NCI-H510A (cell line): ENCODE measurements around the gene SLC7A6OS.
A peak's percentile ranks its signal among the peaks of the same experiment; 100 is the strongest.

Source experiments
- DNase-seq: peaks from one replicate; lab custom pipeline; 2025; lab: John Stamatoyannopoulos, UW

Gene SLC7A6OS

GRCh38 chr16:68344252-68344651, 33.5 kb upstream of the SLC7A6OS start:
- DNase-seq, result no peak

DNA sequence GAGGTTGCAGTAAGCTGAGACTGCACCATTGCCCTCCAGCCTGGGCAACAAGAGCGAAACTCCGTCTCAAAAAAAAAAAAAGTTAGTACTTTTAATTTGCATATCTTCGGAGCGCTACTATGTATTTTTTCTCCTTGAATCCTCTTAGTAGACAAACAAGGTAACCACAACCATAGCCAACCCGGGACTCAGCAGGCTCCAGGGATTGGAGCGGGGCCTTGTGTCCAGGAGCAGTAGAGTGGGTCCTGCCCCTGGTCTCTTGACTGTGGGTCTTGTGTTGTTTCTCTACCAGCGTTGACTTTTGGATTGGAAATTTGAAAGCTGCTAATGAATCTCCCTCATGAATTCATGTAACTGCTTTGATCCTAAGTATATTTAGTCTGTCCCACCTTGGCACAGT, 32.4 kb upstream of the SLC7A6OS start:
- no peak for DNase-seq

- no peak for DNase-seq
Observed at GRCh38 chr16:68342620-68343019, 31.9 kb upstream of the SLC7A6OS start.

DNA sequence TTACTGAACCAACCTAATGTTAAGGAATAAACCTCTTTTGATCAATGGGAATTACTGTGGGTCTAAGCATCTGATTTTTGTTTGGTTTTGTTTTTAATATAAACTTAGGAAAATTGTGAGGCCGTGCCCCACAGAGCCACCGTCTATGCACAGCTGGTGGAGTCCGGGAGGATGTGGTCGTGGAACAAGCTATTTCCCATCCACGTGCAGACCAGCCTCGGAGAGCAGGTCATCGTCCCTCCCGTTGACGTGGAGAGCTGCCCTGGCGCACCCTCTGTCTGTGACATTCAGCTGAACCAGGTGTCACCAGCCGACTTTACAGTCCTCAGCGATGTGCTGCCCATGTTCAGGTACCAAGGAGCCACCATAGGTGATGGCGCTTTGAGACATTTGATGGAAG, 28.5 kb upstream of the SLC7A6OS start:
- DNase-seq, result no peak

DNA sequence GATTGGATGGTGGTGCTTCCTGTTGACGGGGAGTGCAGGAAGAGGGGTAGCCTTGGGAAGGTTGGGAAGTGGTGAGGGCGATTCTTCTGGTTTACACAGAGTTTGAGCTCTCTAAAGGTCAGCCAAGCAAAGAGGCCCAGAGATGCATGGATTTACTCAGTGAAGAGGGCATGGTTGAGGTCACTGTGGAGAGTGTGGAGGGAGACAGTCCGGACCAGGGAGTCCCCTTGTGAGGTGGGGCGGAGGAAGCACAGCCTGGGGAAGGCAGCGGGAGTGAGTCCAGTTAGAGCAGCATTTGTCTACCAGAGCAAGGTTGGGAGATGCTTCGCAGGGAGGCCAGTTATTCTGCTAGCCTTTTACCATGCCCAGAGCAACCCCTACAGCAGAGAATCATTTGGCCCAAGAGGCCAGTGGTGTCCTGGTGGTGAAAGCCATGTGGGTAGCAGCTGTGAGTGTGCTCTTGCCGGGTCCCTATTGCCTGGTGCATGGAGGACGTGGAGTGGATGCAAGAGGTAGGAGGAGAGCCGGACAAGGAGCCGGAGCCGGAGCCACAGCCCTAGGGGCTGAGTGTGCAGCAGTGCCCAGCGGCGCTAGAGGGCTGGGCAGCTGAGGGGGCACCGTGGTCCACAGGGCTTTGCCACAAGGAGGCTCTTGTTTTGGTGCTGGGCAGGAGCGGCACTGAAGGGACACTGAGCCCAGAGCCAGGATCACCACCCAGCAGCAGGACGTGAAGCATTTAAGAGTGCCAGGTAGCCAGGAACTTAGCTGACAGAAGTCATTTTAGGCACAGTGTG, 27.8 kb upstream of the SLC7A6OS start:
- no peak for DNase-seq

- no peak for DNase-seq
Observed at GRCh38 chr16:68335175-68335574, 24.4 kb upstream of the SLC7A6OS start.

GRCh38 chr16:68332411-68333121, 21.8 kb upstream of the SLC7A6OS start:
- DNase-seq, result no peak

- no peak for DNase-seq
Observed at GRCh38 chr16:68331879-68332410, 21.2 kb upstream of the SLC7A6OS start.

DNA sequence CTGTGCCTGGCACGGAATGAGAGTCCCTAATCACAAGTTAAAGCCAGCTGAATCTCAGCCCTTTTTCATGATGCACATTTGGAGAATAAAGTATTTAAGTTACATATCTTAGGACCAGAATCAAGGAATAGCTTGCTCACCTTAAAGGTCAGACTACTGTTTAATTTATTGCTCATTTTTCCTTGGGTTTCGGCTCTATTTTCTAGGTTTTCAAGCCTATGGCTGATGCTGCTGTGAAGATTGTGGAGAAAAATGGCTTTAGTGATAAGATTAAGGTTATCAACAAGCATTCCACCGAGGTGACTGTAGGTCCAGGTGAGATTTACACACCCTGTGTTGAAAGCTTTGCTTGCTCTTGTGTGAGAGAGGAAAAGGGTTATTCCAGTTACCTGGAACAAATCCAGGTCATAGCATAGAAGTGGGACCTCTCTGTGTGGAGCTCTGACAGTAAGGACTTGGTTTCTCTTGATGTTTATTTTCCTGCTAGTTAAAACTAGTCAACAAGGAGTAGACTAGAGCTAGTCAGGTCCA, 18.2 kb upstream of the SLC7A6OS start:
- DNase-seq, result no peak

DNA sequence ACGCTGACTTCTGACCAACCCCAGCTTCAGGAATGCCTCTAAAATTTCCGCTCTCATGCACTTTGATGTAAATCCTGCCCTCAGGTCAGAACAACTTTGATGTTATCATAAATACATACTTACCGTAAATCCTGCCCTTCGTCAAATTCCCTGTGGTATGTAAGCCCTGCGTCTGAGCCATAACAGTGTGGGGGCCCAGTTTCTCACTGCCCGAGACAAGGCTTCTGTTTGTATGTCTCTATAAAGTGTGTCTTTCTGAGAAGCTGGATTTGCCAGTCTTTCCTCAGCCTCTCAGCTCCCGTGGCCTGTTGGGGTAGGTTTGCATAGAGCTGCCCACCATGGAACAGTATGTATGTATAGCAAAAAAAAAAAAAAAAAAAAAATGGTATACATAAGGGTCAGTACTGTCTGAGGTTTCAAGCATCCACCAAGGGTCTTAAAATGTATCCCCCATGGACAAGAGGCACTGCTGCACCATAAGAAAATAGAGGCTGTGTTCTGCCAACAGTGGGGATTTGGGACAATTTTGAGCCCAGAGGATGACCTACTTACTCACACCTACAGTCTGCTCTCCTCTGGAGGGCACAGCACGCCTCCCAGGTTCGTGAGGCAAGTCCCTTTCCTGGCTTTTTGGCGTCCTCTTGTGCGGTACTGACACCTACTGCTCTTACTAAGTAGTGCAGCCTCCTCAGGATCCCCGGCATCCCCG, 17.6 kb upstream of the SLC7A6OS start:
- DNase-seq, result peak; percentile 42

- DNase-seq, result no peak
Observed at GRCh38 chr16:68324780-68325357, 14.1 kb upstream of the SLC7A6OS start.

DNA sequence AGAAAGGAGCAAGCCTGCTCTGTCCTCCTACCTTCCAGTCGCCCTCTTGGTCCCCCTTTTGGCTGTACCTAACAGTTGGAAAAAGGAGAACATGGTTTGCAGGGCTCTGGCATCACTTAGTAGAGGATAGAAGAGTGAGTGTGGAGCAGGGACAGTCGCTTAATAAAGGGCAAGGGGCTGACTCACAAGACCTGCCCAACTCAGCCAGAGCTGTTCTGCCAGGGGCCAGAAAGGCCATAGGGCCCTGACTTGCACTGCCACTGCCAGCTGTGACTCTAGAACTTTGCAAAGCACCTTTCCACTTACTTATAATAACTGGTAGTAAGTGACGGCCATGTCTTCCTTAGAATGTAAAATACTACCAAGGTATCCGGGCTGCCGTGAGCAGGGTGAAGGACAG, 13.6 kb upstream of the SLC7A6OS start:
- no peak for DNase-seq

GRCh38 chr16:68319185-68319908, 8.6 kb upstream of the SLC7A6OS start:
- no peak for DNase-seq

- DNase-seq, result no peak
Observed at GRCh38 chr16:68313116-68313515, 2.4 kb upstream of the SLC7A6OS start.

DNA sequence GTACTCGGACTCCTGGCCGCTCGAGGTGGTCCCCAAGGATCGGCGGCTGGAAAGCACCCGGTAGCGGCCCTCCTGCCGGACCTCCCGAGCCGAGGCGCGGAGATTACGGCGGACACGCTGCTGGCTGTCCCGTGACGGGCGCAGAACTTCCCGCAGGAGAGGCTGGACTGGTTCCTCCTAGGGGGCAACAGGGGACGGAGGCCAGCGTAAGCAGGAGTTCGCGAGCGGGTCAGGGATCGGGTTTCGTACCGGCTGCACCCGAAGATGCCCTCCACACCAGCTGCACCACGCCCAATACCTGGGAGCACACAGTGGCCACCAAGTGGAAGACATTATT, 341 bp downstream of the SLC7A6OS start:
- DNase-seq, result no peak

- no peak for DNase-seq
Observed at GRCh38 chr16:68309799-68310198, 947 bp downstream of the SLC7A6OS start.

GRCh38 chr16:68306633-68307032, 4.1 kb downstream of the SLC7A6OS start:
- no peak for DNase-seq

DNA sequence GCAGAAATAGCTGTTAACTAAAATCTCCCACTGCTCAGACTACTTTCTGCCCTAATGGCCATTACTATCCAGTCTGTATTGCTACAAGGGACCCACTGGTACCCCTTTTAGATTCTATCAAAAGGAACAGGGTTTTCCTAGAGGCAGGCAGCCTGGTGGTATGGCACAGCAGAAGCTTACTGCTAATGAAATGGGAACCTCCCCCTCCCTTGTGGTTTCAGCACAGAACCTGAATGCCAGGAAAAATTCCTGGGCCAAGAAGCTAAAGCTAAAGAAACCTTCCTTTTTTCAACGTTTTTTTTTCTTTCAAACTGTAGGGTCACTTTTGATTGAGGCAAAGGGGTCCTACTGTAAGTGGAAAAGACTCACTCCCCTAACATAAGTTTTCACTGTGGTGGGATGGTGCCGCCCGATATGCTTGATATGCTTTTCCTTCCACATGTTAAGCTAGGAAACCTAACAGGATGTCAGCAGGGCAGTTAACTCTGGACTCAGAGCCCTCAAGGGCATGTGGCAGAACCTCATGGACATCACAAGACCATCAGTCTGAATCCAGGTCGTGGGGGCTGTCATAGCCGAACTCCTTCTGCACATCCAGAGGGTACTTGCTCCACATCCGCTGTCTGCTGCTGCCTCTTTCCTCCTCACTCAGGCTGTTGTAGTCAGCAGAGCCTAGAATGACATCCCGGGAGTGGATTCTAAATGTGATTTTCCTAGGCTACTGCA, 9.8 kb downstream of the SLC7A6OS start:
- no peak for DNase-seq

- no peak for DNase-seq
Observed at GRCh38 chr16:68299571-68300453, 10.9 kb downstream of the SLC7A6OS start.
